ENCODE measurements around the gene ANKRD33.

ANKRD33 gene

GRCh38 chr12:51921017-51921725, 33.3 kb downstream of the ANKRD33 start:
- no peak for TF ChIP-seq GATA3 (IDR thresholded peaks at IDR 0.05; ENCODE audit: low read depth, low read length)
- TF ChIP-seq GATA2 (IDR thresholded peaks at IDR 0.05; ENCODE audit: low read depth, low read length): no peak

GRCh38 chr12:51922146-51922545, 34.2 kb downstream of the ANKRD33 start:
- no peak for TF ChIP-seq GATA3 (IDR thresholded peaks at IDR 0.05; ENCODE audit: low read depth, low read length)
- TF ChIP-seq GATA2 (IDR thresholded peaks at IDR 0.05; ENCODE audit: low read depth, low read length): no peak

- TF ChIP-seq GATA3 (IDR thresholded peaks at IDR 0.05; ENCODE audit: low read depth, low read length) (no peak), GATA2 (IDR thresholded peaks at IDR 0.05; ENCODE audit: low read depth, low read length) (no peak)
Measured at GRCh38 chr12:51922762-51923505, 35.0 kb downstream of the ANKRD33 start.

GRCh38 chr12:51923506-51924365, 35.8 kb downstream of the ANKRD33 start:
- TF ChIP-seq GATA3 (IDR thresholded peaks at IDR 0.05; ENCODE audit: low read depth, low read length) (no peak), GATA2 (IDR thresholded peaks at IDR 0.05; ENCODE audit: low read depth, low read length) (no peak)

GRCh38 chr12:51924551-51925319, 36.8 kb downstream of the ANKRD33 start:
- TF ChIP-seq GATA3 (IDR thresholded peaks at IDR 0.05; ENCODE audit: low read depth, low read length): no peak
- TF ChIP-seq GATA2 (IDR thresholded peaks at IDR 0.05; ENCODE audit: low read depth, low read length): no peak

GRCh38 chr12:51925346-51926063, 37.6 kb downstream of the ANKRD33 start:
- TF ChIP-seq GATA2 (IDR thresholded peaks at IDR 0.05; ENCODE audit: low read depth, low read length) (no peak), GATA3 (IDR thresholded peaks at IDR 0.05; ENCODE audit: low read depth, low read length) (no peak)

GRCh38 chr12:51926064-51926632, 38.2 kb downstream of the ANKRD33 start:
- no peak for TF ChIP-seq GATA3 (IDR thresholded peaks at IDR 0.05; ENCODE audit: low read depth, low read length)
- TF ChIP-seq GATA2 (IDR thresholded peaks at IDR 0.05; ENCODE audit: low read depth, low read length): no peak

GRCh38 chr12:51926718-51927117, 38.8 kb downstream of the ANKRD33 start:
- no peak for TF ChIP-seq GATA3 (IDR thresholded peaks at IDR 0.05; ENCODE audit: low read depth, low read length)
- no peak for TF ChIP-seq GATA2 (IDR thresholded peaks at IDR 0.05; ENCODE audit: low read depth, low read length)

- peak; percentile 99 for TF ChIP-seq GATA2 (IDR thresholded peaks at IDR 0.05; ENCODE audit: low read depth, low read length)
- TF ChIP-seq GATA3 (IDR thresholded peaks at IDR 0.05; ENCODE audit: low read depth, low read length): peak; percentile 99
Measured at GRCh38 chr12:51932218-51933076, 44.5 kb downstream of the ANKRD33 start.

GRCh38 chr12:51934080-51934479, 46.2 kb downstream of the ANKRD33 start:
- no peak for TF ChIP-seq GATA2 (IDR thresholded peaks at IDR 0.05; ENCODE audit: low read depth, low read length)
- TF ChIP-seq GATA3 (IDR thresholded peaks at IDR 0.05; ENCODE audit: low read depth, low read length): no peak

- TF ChIP-seq GATA2 (IDR thresholded peaks at IDR 0.05; ENCODE audit: low read depth, low read length) (no peak), GATA3 (IDR thresholded peaks at IDR 0.05; ENCODE audit: low read depth, low read length) (no peak)
Measured at GRCh38 chr12:51937926-51938325, 50.0 kb downstream of the ANKRD33 start.

GRCh38 chr12:51938726-51939125, 50.8 kb downstream of the ANKRD33 start:
- no peak for TF ChIP-seq GATA2 (IDR thresholded peaks at IDR 0.05; ENCODE audit: low read depth, low read length)
